Tongue (tissue), 2 donors: Measurements from ENCODE around the gene RBSN. TPM values are rescaled to one million over a fixed set of nuclear protein-coding genes. Genes with fewer than 3 reads are reported as not detected.
A peak's percentile ranks its signal among the peaks of the same experiment; 100 is the strongest.

Source experiments
- DNase-seq: peaks from one replicate; pipeline ENCODE4 v3.0.0-alpha.2; 2015
- total RNA-seq: library from RNA; depleted of rRNA; stranded (reverse); fragments of >200 nt; gene quantifications from one replicate; pipeline ENCODE4 v1.2.3, GENCODE V29; 2014

Gene RBSN
- total RNA-seq, 1 donor from 2014 or later: 44.6 TPM

DNA sequence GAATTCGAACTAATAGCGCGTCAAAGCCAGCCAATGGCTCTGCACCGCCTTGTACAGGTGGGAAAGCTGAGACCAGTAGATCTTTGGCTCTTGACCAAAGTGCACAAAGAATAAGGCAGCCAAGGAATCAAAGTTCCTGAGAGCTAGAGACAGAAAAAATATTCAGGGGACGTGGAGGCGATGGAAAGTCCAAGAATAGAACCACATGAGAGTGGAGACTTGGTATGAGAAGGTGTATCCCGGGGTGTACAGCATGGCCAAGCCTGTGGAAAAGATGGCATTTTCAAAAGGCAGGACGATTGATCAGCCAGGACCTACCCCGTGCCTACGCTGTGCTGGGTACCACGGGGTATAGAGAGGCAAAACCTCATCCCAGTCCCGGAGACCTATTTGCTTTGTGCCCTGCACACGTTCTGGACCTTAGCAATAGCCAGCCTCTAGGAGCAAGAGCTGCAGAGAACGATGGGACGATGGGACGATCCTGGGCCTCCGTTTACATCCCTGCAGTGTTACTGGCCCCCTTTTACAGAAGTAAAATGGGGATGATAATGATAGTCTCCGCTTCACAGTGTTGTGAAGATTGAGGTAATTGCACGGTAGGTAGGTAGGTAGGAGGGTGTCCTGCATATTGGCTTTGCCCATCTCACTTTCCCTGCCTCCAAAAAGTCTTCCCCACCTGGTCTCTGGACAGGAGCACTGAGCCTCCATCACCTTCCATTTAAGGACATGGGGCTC lies 583 bp upstream of the RBSN start:
- no peak for DNase-seq

GRCh38 chr3:15097891-15098290 lies 1.1 kb downstream of the RBSN start:
- DNase-seq: no peak

DNA sequence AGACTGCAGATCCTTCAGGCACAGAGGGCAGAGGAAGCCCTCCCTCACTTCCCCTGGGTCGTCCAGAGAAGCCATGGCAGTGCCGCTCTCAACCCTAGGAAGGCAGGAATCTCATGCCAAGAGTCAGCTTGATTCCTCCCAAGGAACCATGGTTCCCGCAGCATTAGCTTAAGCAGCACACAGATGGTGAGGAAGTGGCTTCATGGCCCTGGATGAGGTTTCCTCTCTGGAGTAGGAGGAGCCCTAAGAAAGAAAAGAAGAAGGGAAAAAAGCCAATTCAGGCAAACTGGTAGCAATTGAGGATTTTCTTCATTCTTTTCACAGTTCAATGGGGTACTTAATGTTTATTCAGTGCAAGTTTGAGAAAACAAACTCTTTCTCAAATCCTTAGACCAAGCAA lies 2.9 kb downstream of the RBSN start:
- DNase-seq: no peak

DNA sequence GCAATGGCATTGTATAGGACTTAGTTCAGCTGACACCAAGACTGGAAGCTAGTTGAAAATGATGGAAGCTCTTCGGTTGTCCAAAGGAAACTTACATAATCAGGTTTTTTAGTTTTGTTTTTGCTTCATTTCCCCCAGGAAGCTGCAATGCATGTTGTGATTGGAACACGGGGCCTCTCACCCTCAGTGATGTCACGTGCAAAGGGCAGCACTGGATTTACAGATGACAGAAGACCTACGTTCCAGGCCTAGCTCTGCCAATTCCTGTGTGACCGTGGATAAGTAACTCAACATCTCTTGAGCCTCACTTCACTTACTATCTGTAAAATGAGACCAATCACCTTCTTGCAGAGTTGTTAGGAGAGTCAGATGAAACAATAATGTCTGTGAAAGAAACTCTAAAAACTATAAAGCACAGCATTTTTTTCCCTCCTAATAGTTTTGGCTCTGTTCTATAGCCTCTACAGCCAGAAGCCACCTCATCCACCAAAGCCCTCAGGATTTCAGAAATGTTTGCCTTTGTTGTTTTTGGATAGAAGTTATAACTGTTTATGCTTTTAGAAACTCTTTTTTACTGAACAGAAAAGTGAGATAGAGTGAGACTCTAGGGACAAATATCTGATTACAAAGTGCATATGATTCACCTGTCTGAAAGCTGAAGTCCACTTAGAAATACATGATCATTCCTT lies 4.6 kb downstream of the RBSN start:
- no peak for DNase-seq

GRCh38 chr3:15092686-15093085 lies 6.3 kb downstream of the RBSN start:
- no peak for DNase-seq

DNA sequence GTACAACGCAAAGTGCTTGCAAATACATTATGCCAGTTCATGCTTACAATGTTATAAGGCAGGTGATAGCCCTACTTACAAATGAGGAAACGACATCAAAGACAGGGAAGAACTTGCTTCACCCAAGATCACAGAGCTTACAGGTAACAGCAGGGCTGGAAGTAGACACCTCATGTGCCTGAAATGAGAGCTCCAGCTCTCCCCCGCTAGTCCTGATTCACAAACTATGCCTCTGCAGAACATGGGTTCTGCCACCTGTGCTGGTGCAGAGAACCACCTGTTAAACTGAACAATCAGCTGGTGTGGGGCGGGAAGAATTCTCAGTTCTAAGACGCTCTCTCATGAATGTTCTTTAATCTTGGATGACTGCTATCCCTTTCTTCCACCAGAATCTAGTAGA lies 7.4 kb downstream of the RBSN start:
- no peak for DNase-seq

DNA sequence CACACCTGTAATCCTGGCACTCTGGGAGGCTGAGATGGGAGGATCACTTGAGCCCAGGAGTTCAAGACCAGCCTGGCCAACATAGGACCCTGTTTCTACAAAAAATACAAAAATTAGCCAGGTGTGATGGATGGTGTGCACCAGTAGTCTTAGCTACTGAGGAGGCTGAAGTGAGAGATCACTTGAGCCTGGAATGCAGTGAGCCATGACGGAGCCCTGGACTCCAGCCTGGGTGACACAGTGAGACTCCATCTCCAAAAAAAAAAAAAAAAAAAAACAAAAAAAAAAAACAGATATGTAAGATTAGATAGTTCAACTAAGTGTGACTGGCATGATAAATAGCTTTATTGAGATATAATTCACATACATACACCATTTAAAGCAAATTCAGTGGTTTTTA lies 9.7 kb downstream of the RBSN start:
- DNase-seq: no peak

- no peak for DNase-seq
Observed at GRCh38 chr3:15086699-15087098, 12.2 kb downstream of the RBSN start.

GRCh38 chr3:15086263-15086662 lies 12.7 kb downstream of the RBSN start:
- no peak for DNase-seq

- no peak for DNase-seq
Observed at GRCh38 chr3:15083252-15083651, 15.7 kb downstream of the RBSN start.

- no peak for DNase-seq
Observed at GRCh38 chr3:15081960-15082664, 16.8 kb downstream of the RBSN start.

- no peak for DNase-seq
Observed at GRCh38 chr3:15079091-15079490, 19.9 kb downstream of the RBSN start.

GRCh38 chr3:15074500-15074899 lies 24.4 kb downstream of the RBSN start:
- DNase-seq: no peak

GRCh38 chr3:15071699-15072098 lies 27.2 kb downstream of the RBSN start:
- DNase-seq: no peak

DNA sequence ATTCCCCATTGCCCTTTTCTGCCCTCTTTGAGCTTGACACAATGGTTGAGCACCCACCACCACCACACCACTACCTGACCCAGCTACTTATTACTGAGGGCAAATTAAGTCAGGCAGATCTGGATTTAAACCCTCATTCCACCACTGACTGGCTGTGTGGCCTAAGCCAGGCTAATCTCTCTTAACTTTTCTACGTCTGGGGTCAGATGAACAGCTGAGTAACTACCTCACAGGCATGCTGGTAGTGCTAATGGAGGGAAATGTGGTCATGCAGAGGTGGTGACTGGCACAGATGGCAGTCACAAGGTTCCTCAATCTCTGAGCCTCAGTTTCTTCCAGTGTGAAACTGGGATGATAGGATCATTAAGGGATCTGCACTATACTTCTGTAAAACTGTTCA lies 29.5 kb downstream of the RBSN start:
- DNase-seq: no peak

GRCh38 chr3:15066467-15066866 lies 32.5 kb downstream of the RBSN start:
- DNase-seq: no peak

DNA sequence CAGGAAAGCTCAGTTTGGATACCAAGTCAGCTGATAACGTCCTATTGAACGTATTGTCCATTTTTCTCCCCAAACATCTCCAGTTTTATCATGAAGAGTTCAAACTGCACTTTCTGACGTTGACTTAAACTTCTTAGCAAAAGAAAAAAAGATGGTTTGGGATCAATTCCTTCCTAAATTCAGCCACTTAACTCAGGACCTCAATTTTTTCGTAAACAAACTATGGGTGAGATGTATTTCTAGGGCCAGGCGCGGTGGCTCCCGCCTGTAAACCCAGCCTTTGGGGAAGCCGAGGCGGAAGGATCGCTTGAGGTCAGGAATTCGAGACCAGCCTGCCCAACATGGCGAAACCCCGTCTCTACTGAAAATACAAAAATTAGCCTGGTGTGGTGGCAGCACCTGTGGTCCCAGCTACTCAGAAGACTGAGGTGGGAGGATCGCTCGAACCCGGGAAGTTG lies 33.4 kb downstream of the RBSN start:
- no peak for DNase-seq

DNA sequence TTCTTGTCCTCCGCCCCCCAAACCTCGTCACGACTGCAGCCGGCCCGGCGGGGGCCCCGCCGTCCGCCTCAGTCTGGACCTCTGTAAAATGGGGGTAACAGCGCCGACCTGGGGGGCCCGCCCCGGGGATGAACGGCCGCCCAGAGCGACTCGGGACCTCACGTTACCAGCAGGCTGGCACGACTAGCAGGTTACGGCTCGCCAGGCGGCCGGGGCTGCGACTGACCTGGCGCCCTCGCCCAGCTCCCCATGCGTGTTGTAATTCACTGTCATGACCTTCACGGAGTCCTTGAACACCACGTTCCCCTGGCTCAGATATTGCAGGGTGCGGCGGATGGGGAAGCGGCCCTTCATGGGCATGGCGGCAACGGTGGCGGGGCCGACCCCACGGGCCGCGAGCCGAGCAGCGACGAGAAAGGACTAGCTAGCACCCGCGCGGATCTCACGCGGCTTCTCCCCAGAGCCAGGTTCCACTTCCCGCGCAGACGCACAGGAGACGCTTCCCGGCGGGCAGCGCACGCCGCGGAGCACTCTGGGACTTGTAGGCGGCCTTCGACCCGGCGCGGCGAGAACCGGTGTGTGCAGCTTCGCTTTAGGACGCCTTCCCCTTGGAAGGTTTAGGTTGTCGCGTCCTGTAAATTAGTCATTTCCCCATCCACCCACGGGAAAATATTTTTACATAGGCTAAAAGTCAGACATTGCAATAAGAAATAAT lies 34.0 kb downstream of the RBSN start, which contains the start of gene MRPS25:
Gene MRPS25 (minus strand): TSS at position 481 of the 715 bp plus-strand sequence. CDS start 121 bp downstream, at position 360.
- peak; percentile 95 for DNase-seq

DNA sequence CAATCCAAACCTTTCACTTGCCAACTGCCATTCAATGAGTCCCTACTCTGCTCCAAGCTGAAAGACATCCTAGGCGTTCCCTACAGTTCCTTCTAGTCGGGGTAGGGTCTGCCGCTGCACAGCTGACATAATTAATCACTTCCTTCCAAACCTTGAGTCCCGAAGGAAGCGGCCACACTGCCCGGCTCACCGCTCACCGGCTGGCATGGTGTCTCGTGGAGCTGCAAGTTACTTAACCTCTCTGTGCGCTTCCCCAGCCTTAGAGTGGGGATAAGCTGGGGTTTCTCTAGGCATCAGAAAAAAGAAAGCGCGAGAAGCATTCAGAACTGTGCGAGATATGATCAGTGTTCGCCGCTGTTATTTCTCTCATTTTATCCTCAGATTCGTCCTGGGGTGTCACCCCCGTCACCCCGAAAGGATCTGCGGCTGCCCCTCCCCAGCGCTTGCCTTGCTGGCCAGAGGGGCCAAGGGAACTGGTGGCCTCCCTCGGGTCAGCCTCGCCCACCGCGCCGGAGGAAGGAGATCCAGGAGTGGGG lies 34.6 kb downstream of the RBSN start:
- peak; percentile 33 for DNase-seq

GRCh38 chr3:15063656-15064286 lies 35.2 kb downstream of the RBSN start:
- no peak for DNase-seq

- DNase-seq: no peak
Observed at GRCh38 chr3:15063238-15063637, 35.7 kb downstream of the RBSN start.

DNA sequence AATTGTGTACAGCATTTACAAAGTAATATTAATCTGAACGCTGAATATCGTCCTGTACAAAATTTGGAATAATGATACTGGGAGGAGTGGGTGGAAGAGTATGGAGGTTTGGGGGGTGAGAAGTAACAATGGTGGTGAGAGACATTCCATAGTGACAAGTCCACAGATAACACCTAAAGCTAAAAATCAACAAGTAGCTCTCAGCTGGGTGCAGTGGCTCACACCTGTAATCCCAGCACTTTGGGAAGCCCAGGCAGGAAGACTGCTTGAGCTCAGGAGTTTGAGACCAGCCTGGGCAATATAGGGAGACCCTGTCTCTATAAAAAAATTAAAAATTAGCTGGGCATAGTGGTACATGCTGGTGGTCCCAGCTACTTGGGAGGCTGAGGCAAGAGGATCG lies 38.9 kb downstream of the RBSN start:
- no peak for DNase-seq
